Measurements from ENCODE around the gene SSBP4. TPM values are rescaled to one million over a fixed set of nuclear protein-coding genes. Genes with fewer than 3 reads are reported as not detected.

Gene SSBP4
- total RNA-seq, 1 experiment from 2014 or later: 164 TPM

- Histone ChIP-seq H3K36me3 (ENCODE audit: control insufficient read depth in 1 of 2, insufficient read depth in 2 of 2, low read length in 2 of 2) (no peaks in the 10 kb centered on the region), H3K9ac (ENCODE audit: low read length) (peak overlapping the region; percentile 96), H2AFZ (ENCODE audit: low read depth, low read length, poor library complexity, severe bottlenecking) (no peak overlapping the region), H3K4me3 (replicated peaks in 1 of 2; ENCODE audit: low read depth in 1 of 2, low read length in 2 of 2) (peak overlapping the region; percentile 53 to 92), H3K4me2 (ENCODE audit: low read length) (peak overlapping the region; percentile 100), H3K4me1 (ENCODE audit: control insufficient read depth in 1 of 2, insufficient read depth in 2 of 2, low read length in 2 of 2) (peaks cover 49 to 74% of the 10 kb centered on the region in 2 experiments), H4K20me1 (ENCODE audit: insufficient read depth) (no peaks in the 10 kb centered on the region), H3K27ac (ENCODE audit: low read depth, low read length) (peak overlapping the region; percentile 98), H3K9me2 (ENCODE audit: insufficient read depth) (no peaks in the 10 kb centered on the region), H3K27me3 (ENCODE audit: insufficient read depth, low read length) (no peaks in the 10 kb centered on the region), H3K9me3 (ENCODE audit: control insufficient read depth in 1 of 2, insufficient read depth in 1 of 2, low read depth in 1 of 2, low read length in 2 of 2) (no peaks in the 10 kb centered on the region), H3K79me2 (ENCODE audit: insufficient read depth, low read length) (peaks cover 3% of the 10 kb centered on the region; the same call in 1 of the 2 replicates)
- TF ChIP-seq ZFX (IDR thresholded peaks at IDR 0.05): no peak
- TF ChIP-seq POLR2AphosphoS5 (IDR thresholded peaks at IDR 0.05; ENCODE audit: low read depth, low read length): peak; percentile 48; the same call in 1 of the 2 replicates
- peak; percentile 14 for TF ChIP-seq POLR2A (IDR thresholded peaks at IDR 0.05; ENCODE audit: borderline replicate concordance, extremely low read depth, insufficient read depth, insufficient read length)
- POLR2A ChIA-PET: interaction anchor here (0.5 to 5.4 kb wide), 9 partner anchors 25 to 134 kb away, joined by 3 to 45 read pairs (median 4); partner anchors contain the start of genes GDF15, JUND and LSM4
- BruUV-seq (replicated peaks): no TSS peak
- intact Hi-C loops (cut with micrococcal nuclease): no loop called here
- RAD21 ChIA-PET (ENCODE audit: low non-redundant PET in 1 of 2, low total read pairs in 2 of 2, uncharacterized antibody in 2 of 2, unreplicated experiment in 2 of 2): interaction anchor here in 1 of 2 experiments (0.8 kb wide), 1 partner anchor 297 kb away, joined by 3 read pairs; no protein-coding TSS in a partner anchor
- CTCF ChIA-PET: interaction anchor here (1.0 to 2.1 kb wide), 6 partner anchors 13 to 222 kb away, joined by 3 to 16 read pairs (median 4); partner anchors contain the start of genes LSM4 and MPV17L2
- no peak for ATAC-seq
- DNase-seq (ENCODE audit: low read depth, low spot score): no peak
These were observed 4.6 kb upstream of the SSBP4 start for GRCh38 chr19:18414504-18415177.

DNA sequence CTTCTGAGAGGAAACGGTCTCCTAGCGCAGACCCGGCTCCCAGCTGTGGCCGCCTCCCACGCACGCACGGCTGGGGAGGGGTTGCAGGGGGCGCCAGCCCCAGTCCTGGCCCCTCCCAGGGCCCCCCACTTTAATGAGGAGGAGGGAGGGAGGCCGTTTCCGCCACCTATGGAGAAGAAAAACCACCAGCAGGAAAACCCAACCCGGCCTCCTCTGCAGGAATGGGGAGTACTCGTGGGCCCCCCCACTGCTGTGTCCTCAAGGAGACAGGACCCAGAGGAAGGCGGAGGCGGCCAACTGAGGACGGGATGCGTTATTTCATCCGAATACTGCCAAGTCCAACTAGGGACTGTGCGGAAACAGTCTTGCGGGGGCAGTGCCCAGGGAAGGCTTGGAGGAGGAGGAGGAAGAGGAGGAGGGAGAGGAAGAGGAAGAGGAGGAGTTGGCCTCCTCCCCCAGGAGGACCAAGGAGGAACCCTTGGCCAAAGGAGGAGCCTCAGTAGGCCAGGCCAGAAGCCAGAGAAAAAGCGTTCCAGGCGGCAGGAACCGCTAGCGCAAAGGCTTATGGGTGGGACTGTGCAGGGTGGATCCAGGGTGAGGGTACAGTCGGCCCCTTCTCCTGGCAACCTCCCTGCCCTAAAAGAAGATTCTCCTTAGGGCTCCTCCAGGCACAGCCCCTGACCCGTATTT is 3.9 kb upstream of the SSBP4 start:
- POLR2A ChIA-PET: interaction anchor here (0.5 to 5.4 kb wide), 9 partner anchors 26 to 135 kb away, joined by 3 to 45 read pairs (median 5); partner anchors contain the start of genes GDF15, JUND and LSM4
- 0 out of 2 replicates have a peak, but pooled peaks have one; percentile 23 for TF ChIP-seq ZFX (IDR thresholded peaks at IDR 0.05)
- peak; percentile 76 for TF ChIP-seq EGR1 (IDR thresholded peaks at IDR 0.05; ENCODE audit: low read depth)
- TF ChIP-seq JUND (IDR thresholded peaks at IDR 0.05): no peak
- TF ChIP-seq POLR2A (IDR thresholded peaks at IDR 0.05; ENCODE audit: borderline replicate concordance, extremely low read depth, insufficient read depth, insufficient read length): peak; percentile 87
- no peak for TF ChIP-seq MAX (IDR thresholded peaks at IDR 0.05)
- TF ChIP-seq TCF7L2 (IDR thresholded peaks at IDR 0.05; ENCODE audit: borderline replicate concordance, extremely low read depth, insufficient read depth, insufficient read length): peak; percentile 56
- peak; percentile 72 for TF ChIP-seq POLR2AphosphoS5 (IDR thresholded peaks at IDR 0.05; ENCODE audit: low read depth, low read length)
- TF ChIP-seq, protein P1, sequence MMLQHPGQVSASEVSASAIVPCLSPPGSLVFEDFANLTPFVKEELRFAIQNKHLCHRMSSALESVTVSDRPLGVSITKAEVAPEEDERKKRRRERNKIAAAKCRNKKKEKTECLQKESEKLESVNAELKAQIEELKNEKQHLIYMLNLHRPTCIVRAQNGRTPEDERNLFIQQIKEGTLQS (IDR thresholded peaks at IDR 0.05): no peak
- Histone ChIP-seq H3K79me2 (ENCODE audit: insufficient read depth, low read length) (peaks cover 10% of the 10 kb centered on the region), H2AFZ (ENCODE audit: low read depth, low read length, poor library complexity, severe bottlenecking) (no peak overlapping the region), H3K36me3 (ENCODE audit: control insufficient read depth in 1 of 2, insufficient read depth in 2 of 2, low read length in 2 of 2) (no peaks in the 10 kb centered on the region), H3K9me2 (ENCODE audit: insufficient read depth) (no peaks in the 10 kb centered on the region), H3K4me3 (replicated peaks in 1 of 2; ENCODE audit: low read depth in 1 of 2, low read length in 2 of 2) (peak overlapping the region; percentile 53 to 92), H4K20me1 (ENCODE audit: insufficient read depth) (no peaks in the 10 kb centered on the region), H3K9me3 (ENCODE audit: control insufficient read depth in 1 of 2, insufficient read depth in 1 of 2, low read depth in 1 of 2, low read length in 2 of 2) (no peaks in the 10 kb centered on the region), H3K27me3 (ENCODE audit: insufficient read depth, low read length) (no peaks in the 10 kb centered on the region), H3K9ac (ENCODE audit: low read length) (peak overlapping the region; percentile 96), H3K4me1 (ENCODE audit: control insufficient read depth in 1 of 2, insufficient read depth in 2 of 2, low read length in 2 of 2) (peaks cover 44 to 72% of the 10 kb centered on the region in 2 experiments), H3K27ac (ENCODE audit: low read depth, low read length) (peak overlapping the region; percentile 98), H3K4me2 (ENCODE audit: low read length) (peak overlapping the region; percentile 100)
- BruUV-seq (replicated peaks): TSS peak; percentile 80
- peak; percentile 11 for ATAC-seq
- RAD21 ChIA-PET (ENCODE audit: low non-redundant PET in 1 of 2, low total read pairs in 2 of 2, uncharacterized antibody in 2 of 2, unreplicated experiment in 2 of 2): interaction anchor here in 1 of 2 experiments (0.8 kb wide), 1 partner anchor 298 kb away, joined by 3 read pairs; no protein-coding TSS in a partner anchor
- intact Hi-C loops (cut with micrococcal nuclease): no loop called here
- no peak for DNase-seq (ENCODE audit: low read depth, low spot score)
- CTCF ChIA-PET: interaction anchor here (1.0 to 2.1 kb wide), 6 partner anchors 14 to 136 kb away, joined by 3 to 16 read pairs (median 4); partner anchors contain the start of gene LSM4

Measured in HCT116 (cell line).